Right forelimb (tissue), 1 donor: Measurements from ENCODE around the gene HSFX2.
A peak's percentile ranks its signal among the peaks of the same experiment; 100 is the strongest.
"Not testable (repeated sequence)": the region's sequence is repeated elsewhere in the genome, so short reads cannot be mapped to it uniquely, and the experiment has no call there.

Experiments used
- DNase-seq: peaks from one replicate; pipeline ENCODE4 v3.0.0-alpha.2; 2018

Gene HSFX2, protein sequence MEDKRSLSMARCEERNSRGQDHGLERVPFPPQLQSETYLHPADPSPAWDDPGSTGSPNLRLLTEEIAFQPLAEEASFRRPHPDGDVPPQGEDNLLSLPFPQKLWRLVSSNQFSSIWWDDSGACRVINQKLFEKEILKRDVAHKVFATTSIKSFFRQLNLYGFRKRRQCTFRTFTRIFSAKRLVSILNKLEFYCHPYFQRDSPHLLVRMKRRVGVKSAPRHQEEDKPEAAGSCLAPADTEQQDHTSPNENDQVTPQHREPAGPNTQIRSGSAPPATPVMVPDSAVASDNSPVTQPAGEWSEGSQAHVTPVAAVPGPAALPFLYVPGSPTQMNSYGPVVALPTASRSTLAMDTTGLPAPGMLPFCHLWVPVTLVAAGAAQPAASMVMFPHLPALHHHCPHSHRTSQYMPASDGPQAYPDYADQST

DNA sequence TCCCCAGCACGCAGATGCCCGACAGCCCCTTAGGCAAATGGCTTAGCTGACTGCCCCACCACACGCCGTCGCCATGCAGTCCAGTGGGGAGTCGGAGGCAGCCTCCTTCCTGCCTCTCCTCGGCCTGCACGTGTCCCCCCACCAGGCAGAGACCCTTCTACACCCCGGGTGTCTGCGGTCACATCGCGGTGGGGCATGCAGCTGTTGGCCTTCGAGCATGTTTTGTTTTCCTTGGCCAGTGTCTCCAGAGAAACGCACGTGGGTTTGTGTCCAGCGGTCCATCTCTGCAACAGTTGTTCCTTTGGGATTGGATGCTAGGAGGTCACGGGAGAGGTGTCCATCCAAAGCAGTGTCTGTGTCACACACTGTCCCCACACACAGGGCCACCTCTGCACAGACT, at the start of gene HSFX2:
Gene HSFX2, minus strand, starts transcription at position 101 of the 400 bp plus-strand sequence. CDS start 614 bp downstream, outside the sequence.
- not testable (repeated sequence) for DNase-seq

DNA sequence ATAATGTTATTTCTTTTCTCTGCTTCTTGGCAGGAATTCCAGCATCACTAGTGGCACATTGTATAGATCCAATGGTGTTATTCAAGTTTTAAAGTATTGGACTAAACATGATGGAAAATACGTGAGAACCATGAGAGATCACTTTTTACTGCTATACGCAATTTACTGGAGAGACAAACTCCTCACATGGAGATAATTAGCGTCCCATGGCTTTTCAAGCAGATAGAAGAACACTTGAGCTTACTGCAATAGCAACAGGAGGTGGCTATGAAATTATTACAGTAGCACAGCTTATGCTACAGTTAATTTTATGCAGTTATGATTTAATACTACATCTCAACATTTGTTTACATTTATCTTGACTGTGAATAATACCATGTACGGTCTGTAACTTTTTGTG, 48.4 kb upstream of the HSFX2 start:
- DNase-seq, result no peak

DNA sequence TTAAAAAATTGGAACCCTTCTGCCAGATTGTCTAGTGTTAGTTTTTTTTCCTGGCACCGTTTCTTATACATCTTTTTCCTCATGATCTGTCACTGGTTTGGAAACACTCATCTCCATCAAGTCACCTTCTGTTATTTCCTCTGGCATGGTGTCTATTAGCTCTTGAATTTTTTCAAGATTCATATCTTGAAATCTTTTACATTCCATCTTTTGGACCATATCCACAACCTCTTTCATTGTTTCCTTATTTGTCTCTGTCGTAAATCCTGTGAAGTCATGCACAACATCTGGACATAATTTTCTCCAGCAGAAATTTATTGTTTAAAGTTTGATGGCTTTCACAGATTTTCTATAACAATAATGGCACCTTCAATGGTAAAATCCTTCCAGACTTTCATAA, 46.7 kb upstream of the HSFX2 start:
- no peak for DNase-seq

DNA sequence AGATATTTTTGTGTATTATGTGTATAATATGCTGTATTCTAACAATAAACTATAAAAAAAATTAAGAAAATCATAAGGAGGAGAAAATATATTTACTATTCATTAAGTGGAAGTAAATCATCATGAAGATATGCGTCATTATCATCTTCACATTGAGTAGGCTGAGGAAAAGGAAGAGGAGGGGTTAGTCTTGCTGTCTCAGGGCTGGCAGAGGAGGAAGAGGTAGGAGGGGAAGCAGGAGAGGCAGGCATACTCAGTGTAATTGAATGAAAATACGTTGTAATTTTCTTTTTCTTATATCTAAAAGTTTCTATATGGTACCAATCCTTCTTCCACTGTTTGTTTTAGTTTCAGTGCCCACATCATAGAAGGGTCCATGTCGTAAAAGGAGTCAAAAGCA, 46.3 kb upstream of the HSFX2 start:
- no peak for DNase-seq

DNA sequence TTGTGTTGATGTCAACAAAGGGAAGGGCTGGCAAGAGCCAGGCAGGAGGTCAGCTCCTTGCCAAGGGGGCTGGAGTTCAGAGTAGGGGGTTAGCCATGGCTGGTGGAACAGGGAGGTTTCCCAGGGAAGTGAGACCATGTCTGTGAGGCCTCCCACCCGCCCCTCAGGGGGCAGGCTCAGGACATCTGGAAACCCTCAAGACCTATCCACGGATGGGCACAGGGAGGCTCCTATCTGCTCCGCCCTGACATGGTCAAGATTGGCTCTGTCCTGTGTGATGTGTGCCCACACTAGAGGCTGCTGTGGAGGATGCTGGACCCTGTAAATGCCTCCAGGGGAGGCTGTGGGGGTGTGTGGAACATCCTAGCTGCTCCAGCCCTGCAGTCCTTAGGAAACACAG, 44.5 kb upstream of the HSFX2 start:
- no peak for DNase-seq

DNA sequence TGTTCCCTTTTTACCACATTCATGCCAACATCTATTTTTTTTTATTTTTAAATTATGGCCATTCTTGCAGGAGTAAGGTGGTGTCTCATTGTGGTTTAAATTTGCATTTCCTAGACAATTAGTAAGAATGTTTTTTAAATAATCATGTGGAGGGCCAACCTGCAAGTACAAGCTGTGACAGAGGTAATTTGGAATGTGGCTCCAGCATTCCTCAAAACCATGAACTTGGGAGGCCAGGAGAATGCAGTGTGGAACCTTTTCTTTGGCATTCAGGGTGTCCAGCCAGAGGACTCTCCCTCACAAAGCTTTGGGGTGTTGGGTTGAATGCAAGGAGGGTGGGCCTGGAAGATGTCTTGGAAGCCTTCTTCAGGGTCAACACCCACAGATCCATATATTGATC, 43.7 kb upstream of the HSFX2 start:
- DNase-seq, result no peak

DNA sequence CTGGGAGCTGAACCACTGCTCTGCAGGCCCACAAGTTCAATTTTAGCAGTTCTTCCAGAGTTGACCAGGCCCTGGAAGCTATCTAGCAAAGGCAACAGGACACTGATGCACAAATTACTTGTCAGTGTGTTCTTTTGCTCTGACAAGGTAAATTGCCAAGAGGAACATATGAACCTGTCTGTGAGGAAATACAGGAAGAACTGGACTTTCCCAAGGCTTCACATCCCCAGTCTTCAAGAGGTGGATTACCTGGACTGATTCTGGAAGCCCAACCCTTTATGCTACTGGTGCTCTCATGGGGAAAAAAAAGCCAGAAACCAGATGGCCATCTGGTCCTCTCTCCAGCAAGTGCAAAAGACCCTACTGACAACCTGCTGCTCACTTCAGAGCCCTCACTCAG, 38.4 kb upstream of the HSFX2 start:
- DNase-seq, result no peak

DNA sequence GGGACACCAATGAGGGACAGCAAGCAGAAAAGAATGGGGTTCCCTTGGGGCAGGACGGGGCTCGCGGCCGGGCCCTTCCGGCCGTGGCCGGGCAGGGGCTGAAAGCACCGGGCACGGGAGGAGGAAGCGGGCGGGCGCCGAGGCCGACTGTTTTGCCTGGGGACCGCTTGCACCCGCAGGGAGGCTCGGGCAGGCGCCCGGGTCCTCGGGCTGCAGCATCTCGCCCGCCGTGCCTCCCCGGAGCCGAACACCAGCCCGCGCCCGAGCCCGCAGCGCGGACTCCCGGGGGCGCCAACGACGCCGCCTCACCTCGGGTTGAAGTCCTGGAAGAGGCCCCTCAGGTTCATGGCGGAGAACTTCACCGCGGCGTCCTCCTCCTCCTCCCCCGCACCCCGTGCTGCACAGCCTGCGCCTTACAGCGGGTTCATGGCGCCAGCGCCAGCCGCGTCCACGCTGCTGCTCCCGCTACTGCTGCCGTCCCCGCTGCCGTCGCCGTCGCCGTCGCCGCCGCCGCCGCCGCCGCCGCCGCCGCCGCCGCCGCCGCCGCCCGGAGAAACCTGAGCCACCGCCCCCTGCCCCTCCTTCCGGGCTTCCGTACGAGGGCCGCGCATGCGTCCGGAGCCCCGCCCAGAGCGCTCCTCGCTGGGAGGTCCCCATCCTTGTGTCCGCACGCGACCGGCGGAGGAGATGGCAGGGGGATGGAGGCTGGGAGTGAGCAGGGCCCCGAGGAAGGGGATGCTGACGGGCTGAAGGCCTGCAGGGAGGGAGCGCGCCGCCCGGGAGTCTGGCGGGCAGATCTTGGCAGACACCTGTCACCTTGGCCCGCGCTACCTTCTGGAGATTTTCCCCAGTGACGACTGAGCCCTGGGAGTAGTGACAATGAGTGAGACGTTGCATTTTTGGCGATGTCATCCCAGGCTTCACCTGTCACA, 36.4 kb upstream of the HSFX2 start, which contains the start of gene TMEM185A:
Gene TMEM185A, minus strand, starts transcription at position 559 of the 932 bp plus-strand sequence. Its CDS starts 212 bp downstream, at position 347.
- peak; percentile 78 for DNase-seq

DNA sequence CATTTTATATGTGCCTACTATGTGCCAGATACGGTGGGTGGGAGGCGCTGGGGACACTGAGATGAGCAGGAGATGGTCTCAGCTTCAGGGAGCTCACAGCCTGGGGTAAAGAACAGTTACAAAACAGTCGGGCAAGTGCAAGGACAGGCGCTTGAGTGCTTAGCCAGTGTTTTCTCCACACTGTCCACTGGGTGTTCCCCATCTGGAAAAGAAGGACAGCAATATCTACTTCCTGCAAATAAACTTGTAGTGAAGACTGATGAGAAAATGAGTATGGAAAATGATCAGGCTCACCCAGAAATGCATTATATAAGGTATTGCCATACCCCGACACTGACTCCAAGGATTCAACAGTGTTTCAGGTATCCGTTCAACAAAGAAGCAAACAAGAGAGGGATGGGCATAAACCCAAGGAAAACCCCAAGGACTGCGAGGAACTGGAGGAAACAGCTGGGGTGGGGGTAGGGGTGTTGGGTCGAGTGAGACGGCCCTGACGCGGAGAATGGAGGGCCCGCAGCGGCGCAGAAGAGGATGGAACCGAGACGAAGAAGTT, 35.6 kb upstream of the HSFX2 start:
- peak; percentile 47 for DNase-seq

DNA sequence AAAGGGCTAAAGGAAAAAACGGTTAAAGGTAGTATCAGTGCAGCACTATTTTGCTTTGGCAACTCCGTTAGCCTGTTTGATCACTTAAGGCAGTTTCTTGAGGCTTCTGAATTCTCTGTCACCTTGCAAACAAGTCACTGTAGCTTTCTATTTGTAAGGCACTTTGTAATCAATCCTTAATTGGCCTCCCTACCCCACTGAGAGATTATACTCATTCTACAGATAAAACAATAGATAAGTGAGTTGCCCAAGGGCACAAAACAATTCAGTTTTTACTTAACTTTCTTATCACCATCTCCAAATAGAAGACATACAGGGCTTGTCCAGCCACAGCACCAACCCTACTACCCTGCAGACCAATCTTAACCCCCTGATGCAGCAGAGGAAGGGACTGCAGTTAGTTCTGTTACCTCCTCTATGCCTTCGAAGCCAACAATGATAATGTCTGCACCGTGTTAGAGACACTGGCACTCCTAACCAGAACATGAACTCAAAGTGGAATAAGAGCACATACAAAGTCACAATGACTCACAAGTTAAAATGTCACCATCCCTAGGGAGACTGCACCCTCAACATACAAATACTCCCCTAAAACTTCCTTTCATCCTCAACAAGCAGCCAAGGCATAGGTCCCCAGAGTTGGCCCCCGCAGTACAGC, 34.7 kb upstream of the HSFX2 start:
- no peak for DNase-seq

DNA sequence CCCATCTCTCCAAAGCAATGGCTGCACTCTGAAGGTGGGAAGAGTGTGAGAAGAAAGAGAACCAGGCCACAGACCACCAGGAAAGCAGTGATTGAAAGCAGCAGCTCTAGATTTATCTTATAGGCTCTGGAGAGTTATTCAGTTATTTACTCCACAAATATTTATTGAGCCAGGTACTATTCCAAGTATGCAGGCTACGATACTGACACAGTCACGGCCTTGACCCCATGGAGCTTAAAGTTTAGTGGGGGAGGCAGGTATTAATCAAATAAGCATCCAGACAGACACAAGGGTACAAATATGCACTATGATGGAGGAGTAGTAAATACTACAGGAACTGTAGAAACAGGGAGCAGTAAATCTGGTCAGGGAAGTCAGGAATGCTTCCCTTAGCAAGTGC, 33.7 kb upstream of the HSFX2 start:
- no peak for DNase-seq

DNA sequence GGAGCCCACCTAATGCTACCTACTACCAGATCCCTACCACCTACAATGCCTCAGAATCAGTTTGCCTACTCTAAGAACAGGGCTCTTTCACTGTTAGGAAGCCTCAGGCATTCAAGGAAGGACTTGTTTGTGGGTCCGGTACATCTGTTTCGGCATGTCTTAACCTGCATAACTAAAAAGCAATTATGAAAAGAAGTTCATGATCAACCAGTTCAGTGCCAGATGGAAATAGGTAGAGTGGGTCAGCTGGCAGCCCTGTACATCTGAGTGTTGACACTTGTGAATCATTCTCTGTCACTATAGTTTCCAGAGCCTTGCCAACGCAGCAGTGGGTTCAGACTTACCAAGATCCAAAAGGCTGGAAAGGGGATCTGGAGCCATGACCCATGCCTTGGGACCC, 33.2 kb upstream of the HSFX2 start:
- DNase-seq, result no peak

DNA sequence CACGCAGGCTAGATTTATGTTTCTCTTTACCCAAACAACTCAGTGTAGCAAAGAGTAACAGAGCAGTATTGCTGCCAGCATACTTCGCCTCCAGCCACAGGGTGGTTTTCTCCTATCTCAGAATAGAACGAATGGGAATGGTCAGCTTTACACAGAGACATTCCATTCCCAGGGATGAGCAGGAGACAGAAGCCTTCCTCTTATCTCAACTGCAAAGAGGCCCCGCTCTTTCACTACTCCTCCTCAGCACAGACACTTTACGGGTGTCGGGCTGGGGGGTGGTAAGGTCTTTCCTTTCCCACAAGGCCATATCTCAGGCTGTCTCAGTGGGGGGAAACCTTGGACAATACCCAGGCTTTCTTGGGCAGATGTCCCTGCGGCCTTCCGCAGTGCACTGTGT, 31.7 kb upstream of the HSFX2 start:
- DNase-seq, result not testable (repeated sequence)

DNA sequence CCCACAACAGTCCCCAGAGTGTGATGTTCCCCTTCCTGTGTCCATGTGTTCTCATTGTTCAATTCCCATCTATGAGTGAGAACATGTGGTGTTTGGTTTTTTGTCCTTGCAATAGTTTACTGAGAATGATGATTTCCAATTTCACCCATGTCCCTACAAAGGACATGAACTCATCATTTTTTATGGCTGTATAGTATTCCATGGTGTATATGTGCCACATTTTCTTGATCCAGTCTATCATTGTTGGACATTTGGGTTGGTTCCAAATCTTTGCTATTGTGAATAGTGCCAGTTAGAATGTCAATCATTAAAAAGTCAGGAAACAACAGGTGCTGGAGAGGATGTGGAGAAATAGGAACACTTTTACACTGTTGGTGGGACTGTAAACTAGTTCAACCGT, 24.5 kb upstream of the HSFX2 start:
- not testable (repeated sequence) for DNase-seq

DNA sequence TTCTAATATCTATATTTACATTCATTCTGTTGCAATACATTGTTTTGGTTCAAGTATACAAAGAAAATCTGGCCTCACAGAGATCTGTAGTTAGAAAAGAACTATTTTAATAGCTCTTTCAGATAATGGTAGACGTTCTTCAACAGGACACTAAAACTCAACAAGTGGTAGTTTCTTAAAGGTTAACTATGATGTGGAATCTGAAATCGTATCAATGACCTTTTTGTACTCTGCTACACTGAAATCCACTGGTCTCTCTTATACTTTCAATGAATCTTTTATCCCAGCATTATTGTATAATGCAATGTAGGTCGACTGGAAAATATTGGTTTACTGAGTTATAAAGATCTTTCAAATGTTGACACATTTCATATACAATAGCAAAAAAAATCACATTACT, 23.8 kb upstream of the HSFX2 start:
- DNase-seq, result no peak

DNA sequence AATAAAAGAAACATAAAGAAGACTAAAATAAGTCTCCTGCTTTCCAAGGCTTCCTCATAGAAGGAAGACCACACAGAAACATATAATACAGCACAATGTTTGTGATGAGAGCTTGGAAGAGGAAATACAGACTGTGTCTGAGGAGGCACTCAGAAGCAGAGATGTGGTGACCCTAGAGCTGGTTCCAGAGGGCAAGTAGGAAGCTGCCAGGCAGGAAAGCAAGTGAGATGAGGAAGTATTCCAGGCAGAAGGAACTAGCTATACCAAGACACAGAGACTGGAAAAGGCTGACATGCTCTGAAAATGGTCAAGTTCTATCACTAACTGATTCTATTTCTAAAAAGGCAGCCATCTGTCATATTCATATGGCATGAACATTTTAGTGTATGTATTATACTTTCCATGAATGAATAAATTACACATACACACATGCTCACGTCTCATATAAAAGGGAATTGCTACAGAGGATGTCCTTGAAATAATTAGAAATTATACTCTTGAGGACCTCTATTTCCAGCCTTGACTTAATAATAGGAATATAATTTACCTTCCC, 16.6 kb upstream of the HSFX2 start:
- DNase-seq, result no peak

DNA sequence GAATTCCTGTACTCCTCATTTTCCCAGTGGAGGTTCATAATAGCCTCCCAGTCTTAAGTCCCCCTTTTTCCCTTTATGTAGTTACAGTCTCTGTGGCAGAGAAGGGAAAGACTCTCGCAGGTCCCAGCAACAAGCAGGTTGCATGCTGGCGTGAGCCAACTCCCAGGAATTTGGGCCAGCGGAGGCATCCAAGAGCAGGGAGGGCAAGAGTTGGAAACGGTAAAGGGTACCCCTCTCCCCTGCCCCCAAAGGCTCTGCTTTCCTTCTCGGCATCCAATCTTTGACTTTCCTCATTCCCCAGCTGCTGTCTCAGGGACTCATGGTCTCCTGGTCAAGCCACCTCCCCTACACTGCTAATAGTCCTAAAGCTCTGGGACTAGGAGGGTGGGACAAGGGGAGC, 15.4 kb upstream of the HSFX2 start:
- DNase-seq, result no peak

DNA sequence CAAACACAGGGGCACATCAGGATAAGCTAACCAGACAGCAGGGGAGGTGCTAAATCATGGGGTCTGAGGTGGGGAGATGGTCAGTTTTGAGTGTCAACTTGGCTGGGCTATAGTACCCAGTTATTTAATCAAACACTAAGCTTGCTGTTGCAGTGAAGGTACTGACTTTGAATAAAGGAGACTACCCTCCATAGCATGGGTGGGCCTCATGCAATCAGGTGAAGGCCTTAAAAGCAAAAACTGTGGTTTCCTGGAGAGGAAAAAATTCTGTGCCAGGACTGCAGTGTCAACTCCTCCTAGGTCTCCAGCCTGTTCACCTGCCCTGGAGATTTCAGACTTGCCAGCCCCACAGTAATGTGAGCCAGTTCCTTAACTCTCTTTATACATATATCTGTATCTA, 12.6 kb upstream of the HSFX2 start:
- no peak for DNase-seq

DNA sequence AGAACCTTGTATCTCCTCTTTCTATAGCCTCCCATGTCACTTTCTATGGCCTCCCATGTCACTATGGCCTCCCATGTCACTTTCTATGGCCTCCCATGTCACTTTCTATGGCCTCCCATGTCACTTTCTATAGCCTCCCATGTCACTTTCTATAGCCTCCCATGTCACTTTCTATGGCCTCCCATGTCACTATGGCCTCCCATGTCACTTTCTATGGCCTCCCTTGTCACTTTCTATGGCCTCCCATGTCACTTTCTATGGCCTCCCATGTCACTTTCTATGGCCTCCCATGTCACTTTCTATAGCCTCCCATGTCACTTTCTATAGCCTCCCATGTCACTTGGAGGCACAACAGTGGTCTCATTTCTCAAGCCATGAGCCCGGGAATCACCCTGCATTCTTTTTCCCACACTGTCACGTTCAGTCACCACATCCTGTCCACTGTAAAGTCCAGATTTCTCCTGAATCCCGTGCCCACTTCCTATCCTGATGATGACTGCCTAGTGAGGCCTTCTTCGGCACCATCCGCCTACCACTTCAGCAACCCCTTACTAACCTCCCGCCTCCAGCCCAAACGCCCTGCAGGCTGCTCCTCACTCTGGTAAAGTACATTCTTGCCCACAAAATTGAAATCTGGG, 10.3 kb upstream of the HSFX2 start:
- not testable (repeated sequence) for DNase-seq

DNA sequence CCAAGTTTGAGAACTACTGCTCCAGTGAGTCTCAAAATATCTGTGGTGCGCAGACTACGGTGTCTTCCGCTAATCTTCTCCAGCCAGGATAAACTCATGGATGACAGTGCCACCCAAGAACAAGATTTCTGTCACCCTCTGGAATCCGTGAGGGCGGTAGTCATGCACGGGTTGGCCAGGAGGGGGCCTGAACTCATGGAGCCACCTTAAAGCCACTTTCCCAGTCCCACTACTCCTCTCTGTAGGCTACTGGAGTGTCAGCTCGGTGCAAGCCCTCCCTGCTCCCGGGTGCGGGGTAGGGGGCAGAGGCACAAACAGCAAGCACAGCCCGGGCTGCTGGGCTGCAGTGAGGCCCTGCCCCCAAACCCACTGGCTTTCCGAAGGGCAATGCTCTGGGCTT, 3.5 kb upstream of the HSFX2 start:
- DNase-seq, result not testable (repeated sequence)

DNA sequence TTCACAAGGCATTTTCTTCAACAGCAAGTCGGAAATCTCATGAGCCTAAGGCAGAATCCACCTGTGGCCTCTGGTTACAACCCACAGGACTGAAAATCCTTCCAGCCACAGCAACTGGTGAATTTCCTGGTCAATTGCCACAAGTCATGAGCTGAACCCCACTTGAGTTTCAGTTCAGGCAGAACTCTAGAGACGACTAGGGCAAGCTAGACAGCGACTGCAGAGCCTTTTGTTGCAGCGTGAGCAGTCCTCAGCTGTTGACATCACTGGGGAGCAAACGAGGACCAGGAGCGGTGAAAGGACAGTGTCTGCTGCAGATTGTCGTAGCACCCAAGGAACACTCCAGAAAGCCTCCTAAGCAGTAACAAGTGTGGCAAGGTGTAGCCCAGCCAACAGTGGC, 829 bp upstream of the HSFX2 start:
- not testable (repeated sequence) for DNase-seq

DNA sequence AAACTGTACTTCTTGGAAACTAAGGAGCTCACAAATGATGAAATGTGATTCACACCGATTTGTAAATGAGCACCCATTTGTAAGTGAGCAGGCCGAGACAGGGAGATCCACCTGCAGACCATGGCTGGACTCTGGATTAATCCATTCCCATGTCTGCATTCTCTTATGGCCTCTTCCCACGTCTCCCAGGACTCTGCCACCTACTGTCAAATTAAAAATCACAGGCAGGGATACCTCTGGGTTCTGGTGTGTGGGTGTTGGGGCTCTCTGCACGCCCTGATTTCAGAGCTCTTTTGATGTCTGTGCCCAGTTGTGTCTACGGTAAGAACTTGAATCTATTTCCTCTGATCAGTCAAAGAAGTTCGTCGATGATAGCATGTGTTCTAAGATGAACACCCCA, 4.1 kb downstream of the HSFX2 start:
- not testable (repeated sequence) for DNase-seq
